K562 (cell line): ENCODE results near the gene HDAC1. TPM values are rescaled to one million over a fixed set of nuclear protein-coding genes. Genes with fewer than 3 reads are reported as not detected.

ENCODE experiments used
- ASH1L ChIP-seq: fragments of 450-650 bp; IDR thresholded peaks from 2 replicates; pipeline ENCODE4 v1.6.1; 2018; ENCODE audit warnings: borderline replicate concordance, mild to moderate bottlenecking, low read depth; ENCODE audit not compliant: partially characterized antibody
- BRD4 ChIP-seq: fragments of 200-600 bp; sonication (generic); IDR thresholded peaks from 2 replicates; pipeline ENCODE4 v1.6.1; 2017; ENCODE audit warnings: inconsistent platforms
- CBFA2T2 ChIP-seq: fragments of 450-650 bp; conservative IDR thresholded peaks from 2 replicates; pipeline ENCODE4 v1.6.1; 2017; ENCODE audit warnings: mild to moderate bottlenecking
- ELF4 ChIP-seq: fragments of 450-650 bp; formaldehyde crosslinking; IDR thresholded peaks from 2 replicates; pipeline ENCODE4 v1.4.0; 2022; ENCODE audit warnings: missing genetic modification characterization
- FIP1L1 ChIP-seq: fragments of 200-400 bp; formaldehyde crosslinking; IDR thresholded peaks from 2 replicates; pipeline ENCODE4 v1.6.1; 2018; ENCODE audit warnings: mild to moderate bottlenecking, low read depth, low read length; ENCODE audit not compliant: poor library complexity, severe bottlenecking
- HNRNPL ChIP-seq: fragments of 200-400 bp; formaldehyde crosslinking; IDR thresholded peaks from 2 replicates; pipeline ENCODE4 v1.6.1; 2017; ENCODE audit warnings: low read depth, mild to moderate bottlenecking, low read length
- MECOM ChIP-seq: fragments of 250-450 bp; sonication (Bioruptor Pico); IDR thresholded peaks from 2 replicates; pipeline ENCODE4 v1.8.0; 2022; ENCODE audit warnings: inconsistent platforms
- NRF1 ChIP-seq, 2 experiments: fragments of 450-650 bp; IDR thresholded peaks in 1 of 2; conservative IDR thresholded peaks in 1 of 2; 2 replicates each; pipeline ENCODE4 v1.6.1; 2014; ENCODE audit warnings: mild to moderate bottlenecking in 2 of 2
- PHF8 ChIP-seq: fragments of 200-600 bp; sonication (generic); IDR thresholded peaks from 2 replicates; pipeline ENCODE4 v1.6.1; 2012; ENCODE audit warnings: mixed run types, mild to moderate bottlenecking, inconsistent platforms, low read length, moderate library complexity, borderline replicate concordance
- PTBP1 ChIP-seq: fragments of 200-400 bp; formaldehyde crosslinking; IDR thresholded peaks from 2 replicates; pipeline ENCODE4 v1.6.1; 2017; ENCODE audit warnings: low read depth, low read length
- RBM22 ChIP-seq: fragments of 200-400 bp; formaldehyde crosslinking; IDR thresholded peaks from 2 replicates; pipeline ENCODE4 v1.6.1; 2018; ENCODE audit warnings: low read length, low read depth; ENCODE audit not compliant: poor library complexity, severe bottlenecking
- RUNX1 ChIP-seq: sonication (generic); IDR thresholded peaks from 2 replicates; pipeline ENCODE4 v1.6.1; 2016; ENCODE audit warnings: antibody characterized with exemption, low read depth
- SNIP1 ChIP-seq: fragments of 450-650 bp; IDR thresholded peaks from 2 replicates; pipeline ENCODE4 v1.7.1; 2017; ENCODE audit warnings: low read depth, mild to moderate bottlenecking
- STAT5B ChIP-seq: fragments of 250-450 bp; sonication (Bioruptor Pico); IDR thresholded peaks from 2 replicates; pipeline ENCODE4 v1.8.0; 2021; ENCODE audit warnings: mild to moderate bottlenecking, inconsistent platforms
- TAF1 ChIP-seq: IDR thresholded peaks from 2 replicates; pipeline ENCODE4 v1.6.1; 2011; ENCODE audit warnings: mild to moderate bottlenecking, low read length, moderate library complexity; ENCODE audit not compliant: insufficient read depth, control insufficient read depth, severe bottlenecking; ENCODE audit errors: extremely low read depth
- TCF3 ChIP-seq: sonication (generic); formaldehyde crosslinking; IDR thresholded peaks from 2 replicates; pipeline ENCODE4 v1.4.0; 2020; ENCODE audit warnings: mild to moderate bottlenecking, missing genetic modification reagents
- ZBTB1 ChIP-seq: sonication (generic); formaldehyde crosslinking; IDR thresholded peaks from 2 replicates; pipeline ENCODE4 v1.8.1; 2023; ENCODE audit warnings: missing genetic modification reagents, low read depth, mild to moderate bottlenecking, borderline replicate concordance
- ZKSCAN3 ChIP-seq: fragments of 250-450 bp; sonication (Bioruptor Pico); IDR thresholded peaks from 2 replicates; pipeline ENCODE4 v1.4.0; 2020
- ZNF184 ChIP-seq: sonication (generic); formaldehyde crosslinking; IDR thresholded peaks from 2 replicates; pipeline ENCODE4 v1.5.0; 2020; ENCODE audit warnings: missing genetic modification reagents
- polyA plus RNA-seq, 8 experiments: library from polyadenylated mRNA; depleted of rRNA in 4 of 8; stranded (reverse) in 5 of 8; unstranded in 3 of 8; fragments of >200 nt; fragmentation: Nextera tagmentation in 2 of 8; fragmentation: Illumina TruSeq in 1 of 8; extraction: Ambion mirVana in 2 of 8; extraction: Trizol in 1 of 8; gene quantifications; 2 replicates each; pipeline versions ENCODE4 v1.2.1 to v1.2.3, GENCODE V29; 2011 to 2014; ENCODE audit warnings: inconsistent platforms in 1 of 8, missing spikeins in 1 of 8
- total RNA-seq, 7 experiments: library from RNA; depleted of rRNA in 6 of 7; stranded (reverse); fragments of >200 nt in 6 of 7; fragmentation: Illumina TruSeq in 2 of 7; extraction: Trizol in 2 of 7; gene quantifications; 2 replicates each; pipeline versions ENCODE4 v1.2.1 to v1.2.3, GENCODE V29; 2011 to 2021; ENCODE audit warnings: low replicate concordance in 1 of 7
- TF ChIP-seq, protein P1 (sequence below): fragments of 450-650 bp; formaldehyde crosslinking; IDR thresholded peaks from 2 replicates; pipeline ENCODE4 v1.4.0; 2022; ENCODE audit warnings: missing genetic modification characterization
- TF ChIP-seq, protein P2 (sequence below), 2 experiments: fragments of 250-450 bp in 1 of 2; fragments of 450-650 bp in 1 of 2; sonication (Bioruptor Pico) in 1 of 2; IDR thresholded peaks; 2 replicates each; pipeline versions ENCODE4 v1.6.1 to v1.8.0; 2016 to 2021; ENCODE audit warnings: mild to moderate bottlenecking in 2 of 2, moderate library complexity in 2 of 2, missing compliant biosample characterization in 1 of 2, missing genetic modification characterization in 1 of 2
- TF ChIP-seq, protein P3 (sequence below), 2 experiments: fragments of 450-650 bp; conservative IDR thresholded peaks; 2 replicates each; pipeline ENCODE4 v1.6.1; 2017; ENCODE audit warnings: mild to moderate bottlenecking in 2 of 2, moderate library complexity in 2 of 2
- TF ChIP-seq, protein P4 (sequence below): fragments of 450-650 bp; IDR thresholded peaks from 2 replicates; pipeline ENCODE4 v1.6.1; 2016; ENCODE audit warnings: low read depth, mild to moderate bottlenecking, moderate library complexity

Gene HDAC1
- total and polyA plus RNA-seq, 9 of the 15 experiments (the other 6 are each of a cell fraction or from before 2014, with no cell fraction given) = 169 to 384 (median 193) TPM

DNA sequence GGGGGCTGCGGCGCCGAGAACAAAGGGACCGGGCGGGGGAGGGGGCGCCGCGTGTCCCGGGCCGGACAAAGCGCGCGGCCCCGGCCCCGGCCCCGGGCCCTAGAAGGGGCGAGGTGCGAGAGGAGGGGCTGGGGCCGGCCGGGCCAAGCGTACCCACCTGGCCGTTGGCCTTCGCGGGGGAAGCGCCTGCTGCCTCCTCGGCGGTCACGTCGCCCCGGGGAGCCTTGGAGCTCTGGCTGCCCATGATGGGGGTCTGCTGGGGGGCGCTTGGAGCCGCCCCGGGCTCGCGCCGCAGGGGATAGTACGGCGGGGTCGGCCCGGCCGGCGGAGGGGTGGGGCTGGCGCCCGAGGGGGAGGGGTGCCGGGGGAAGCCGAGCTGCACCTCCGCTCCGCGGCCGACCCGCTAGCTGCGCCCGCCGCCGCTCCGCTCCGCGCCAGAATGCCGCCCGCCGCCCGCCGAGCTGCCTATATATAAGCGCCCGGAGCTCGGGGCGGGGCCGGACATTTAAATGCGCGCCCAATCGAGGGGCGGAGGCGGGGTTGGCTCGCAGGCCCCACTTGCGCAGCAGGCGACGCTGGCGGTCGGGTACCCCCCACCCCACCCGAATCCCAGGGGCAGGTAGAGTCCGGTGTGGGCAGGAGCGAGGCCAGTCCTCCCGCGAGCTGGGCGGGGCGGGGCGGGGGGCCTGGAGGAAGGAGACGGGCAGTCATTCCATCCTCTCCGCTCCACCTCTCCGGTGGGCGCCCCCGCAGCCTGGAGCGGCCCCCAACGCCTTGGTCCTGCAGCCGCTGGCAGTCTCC, 44.1 kb downstream of the HDAC1 start, which contains the start of gene MARCKSL1 (continued):
- TF ChIP-seq, protein P1, sequence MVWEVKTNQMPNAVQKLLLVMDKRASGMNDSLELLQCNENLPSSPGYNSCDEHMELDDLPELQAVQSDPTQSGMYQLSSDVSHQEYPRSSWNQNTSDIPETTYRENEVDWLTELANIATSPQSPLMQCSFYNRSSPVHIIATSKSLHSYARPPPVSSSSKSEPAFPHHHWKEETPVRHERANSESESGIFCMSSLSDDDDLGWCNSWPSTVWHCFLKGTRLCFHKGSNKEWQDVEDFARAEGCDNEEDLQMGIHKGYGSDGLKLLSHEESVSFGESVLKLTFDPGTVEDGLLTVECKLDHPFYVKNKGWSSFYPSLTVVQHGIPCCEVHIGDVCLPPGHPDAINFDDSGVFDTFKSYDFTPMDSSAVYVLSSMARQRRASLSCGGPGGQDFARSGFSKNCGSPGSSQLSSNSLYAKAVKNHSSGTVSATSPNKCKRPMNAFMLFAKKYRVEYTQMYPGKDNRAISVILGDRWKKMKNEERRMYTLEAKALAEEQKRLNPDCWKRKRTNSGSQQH (CRISPR knock-in tag) = no peak
- TF ChIP-seq ZKSCAN3 (CRISPR knock-in tag) = no peak
- TF ChIP-seq ZBTB1 = peak; percentile 26; the same call in 1 of the 2 replicates
- TF ChIP-seq STAT5B = no peak
- 0 out of 2 replicates have a peak, but pooled peaks have one; percentile 10 for TF ChIP-seq TCF3
- TF ChIP-seq, protein P2, sequence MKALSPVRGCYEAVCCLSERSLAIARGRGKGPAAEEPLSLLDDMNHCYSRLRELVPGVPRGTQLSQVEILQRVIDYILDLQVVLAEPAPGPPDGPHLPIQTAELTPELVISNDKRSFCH (CRISPR knock-in tag; IDR thresholded peaks at IDR 0.05) = no peak
- TF ChIP-seq, protein P2 (tag; IDR thresholded peaks at IDR 0.05) = no peak
- no peak for TF ChIP-seq SNIP1
- TF ChIP-seq, protein P3, sequence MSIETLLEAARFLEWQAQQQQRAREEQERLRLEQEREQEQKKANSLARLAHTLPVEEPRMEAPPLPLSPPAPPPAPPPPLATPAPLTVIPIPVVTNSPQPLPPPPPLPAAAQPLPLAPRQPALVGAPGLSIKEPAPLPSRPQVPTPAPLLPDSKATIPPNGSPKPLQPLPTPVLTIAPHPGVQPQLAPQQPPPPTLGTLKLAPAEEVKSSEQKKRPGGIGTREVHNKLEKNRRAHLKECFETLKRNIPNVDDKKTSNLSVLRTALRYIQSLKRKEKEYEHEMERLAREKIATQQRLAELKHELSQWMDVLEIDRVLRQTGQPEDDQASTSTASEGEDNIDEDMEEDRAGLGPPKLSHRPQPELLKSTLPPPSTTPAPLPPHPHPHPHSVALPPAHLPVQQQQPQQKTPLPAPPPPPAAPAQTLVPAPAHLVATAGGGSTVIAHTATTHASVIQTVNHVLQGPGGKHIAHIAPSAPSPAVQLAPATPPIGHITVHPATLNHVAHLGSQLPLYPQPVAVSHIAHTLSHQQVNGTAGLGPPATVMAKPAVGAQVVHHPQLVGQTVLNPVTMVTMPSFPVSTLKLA (conservative IDR thresholded peaks at IDR 0.05) = peak in 1 of 2 experiments; percentile 54; a peak in 1 of 4 replicates
- TF ChIP-seq ASH1L = no peak
- no peak for TF ChIP-seq PTBP1
- no peak for TF ChIP-seq ZNF184
- peak; percentile 83 for TF ChIP-seq RBM22
- no peak for TF ChIP-seq ELF4
- TF ChIP-seq, protein P4, sequence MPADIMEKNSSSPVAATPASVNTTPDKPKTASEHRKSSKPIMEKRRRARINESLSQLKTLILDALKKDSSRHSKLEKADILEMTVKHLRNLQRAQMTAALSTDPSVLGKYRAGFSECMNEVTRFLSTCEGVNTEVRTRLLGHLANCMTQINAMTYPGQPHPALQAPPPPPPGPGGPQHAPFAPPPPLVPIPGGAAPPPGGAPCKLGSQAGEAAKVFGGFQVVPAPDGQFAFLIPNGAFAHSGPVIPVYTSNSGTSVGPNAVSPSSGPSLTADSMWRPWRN = no peak
- peak; percentile 81 to 84 for TF ChIP-seq NRF1 (conservative IDR thresholded peaks at IDR 0.05 in 1 of 2, IDR thresholded peaks at IDR 0.05 in 1 of 2)
- TF ChIP-seq BRD4 = no peak
- peak; percentile 56; the same call in 1 of the 2 replicates for TF ChIP-seq PHF8
- TF ChIP-seq FIP1L1 = peak; percentile 90
- no peak for TF ChIP-seq MECOM (CRISPR knock-in tag)
- TF ChIP-seq RUNX1 = no peak
- peak; percentile 99 for TF ChIP-seq TAF1
- TF ChIP-seq HNRNPL = 0 out of 2 replicates have a peak, but pooled peaks have one; percentile 73
- no peak for TF ChIP-seq CBFA2T2
